Bronchial epithelial cell (primary cell): ENCODE data around the gene ZNF677. TPM values are rescaled to one million over a fixed set of nuclear protein-coding genes. Genes with fewer than 3 reads are reported as not detected.
A peak's percentile ranks its signal among the peaks of the same experiment; 100 is the strongest.
"Not testable (repeated sequence)": the region's sequence is repeated elsewhere in the genome, so short reads cannot be mapped to it uniquely, and the experiment has no call there.

Source experiments
- DNase-seq: peaks from one replicate; pipeline ENCODE4 v3.0.0-alpha.2; 2010; ENCODE audit warnings: low read depth
- FAIRE-seq: peaks from 2 replicates; lab custom pipeline; 2011; peaks lifted over from hg19 to GRCh38; lab: Jason Lieb, UNC
- H3K27me3 ChIP-seq: 2 replicates; pipeline ENCODE4 v1.5.1; 2011; ENCODE audit warnings: low read length; ENCODE audit not compliant: control insufficient read depth, insufficient read depth
- H3K36me3 ChIP-seq: 2 replicates; pipeline ENCODE4 v1.5.1; 2011; ENCODE audit warnings: low read length; ENCODE audit not compliant: control insufficient read depth, insufficient read depth
- H3K4me3 ChIP-seq: 2 replicates; pipeline ENCODE4 v1.5.1; 2011; ENCODE audit warnings: mild to moderate bottlenecking, low read depth, low read length, control low read depth
- total RNA-seq: library from RNA; depleted of rRNA; stranded (reverse); fragments of >200 nt; gene quantifications from 2 replicates; pipeline ENCODE4 v1.2.1, GENCODE V29; 2014
- TF ChIP-seq, protein P1 (sequence below): IDR thresholded peaks from 2 replicates; pipeline ENCODE4 v1.5.1; 2011; ENCODE audit warnings: mild to moderate bottlenecking, moderate library complexity, low read length, control low read depth, inconsistent platforms; ENCODE audit not compliant: insufficient read depth, severe bottlenecking

Gene ZNF677
- total RNA-seq = 8.4 and 15.6 TPM in 2 replicates

DNA sequence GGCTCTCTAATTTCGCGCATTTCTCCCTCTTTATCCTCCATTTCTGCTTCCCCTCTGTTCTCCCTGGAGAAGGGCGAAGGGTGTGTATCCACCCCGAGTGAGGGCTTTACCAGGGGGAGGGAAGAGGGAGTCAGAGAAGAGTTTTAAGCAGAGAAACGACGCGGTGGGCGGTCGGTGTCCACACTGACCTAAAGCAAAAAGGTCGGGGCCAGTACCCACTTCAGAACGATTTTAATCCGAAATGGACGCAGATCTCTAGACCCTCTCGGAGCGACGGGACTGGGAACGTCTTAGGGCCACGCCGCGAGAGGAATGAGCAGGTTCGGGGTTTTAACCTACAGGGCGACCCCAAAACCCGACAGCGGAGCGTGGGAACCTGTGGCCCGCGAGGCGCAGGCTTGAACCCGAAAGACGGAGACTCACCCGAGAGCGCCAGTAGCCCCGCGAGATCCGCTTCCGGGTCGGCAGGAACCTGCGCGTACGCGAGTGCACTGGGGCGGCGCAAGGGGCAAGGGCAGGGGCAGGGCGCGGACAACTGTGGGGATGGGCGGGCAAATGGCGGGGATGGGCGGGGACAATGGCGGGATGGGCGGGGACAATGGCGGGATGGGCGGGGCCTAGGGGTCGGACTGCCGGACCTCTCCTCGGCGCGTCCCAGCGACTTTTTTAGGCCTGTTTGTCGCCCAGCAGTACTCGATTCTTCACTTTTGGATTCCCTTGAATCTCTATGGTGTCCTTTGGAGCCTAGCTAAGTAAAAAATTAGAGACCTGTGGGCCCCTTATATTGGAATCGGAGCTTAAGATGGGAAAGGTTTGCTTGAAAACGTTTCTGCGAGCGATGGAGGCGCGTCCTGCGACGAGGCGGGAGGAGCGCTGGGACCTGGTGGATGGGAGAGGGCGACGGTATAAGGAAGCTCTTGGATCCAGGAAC is at the start of gene ZNF677:
Gene ZNF677, minus strand, starts transcription at position 463 of the 931 bp plus-strand sequence. CDS start 3,323 bp downstream, outside the sequence.
- Histone ChIP-seq H3K4me3 (peak within 1 kb of the TSS; percentile 68), H3K27me3 (no peaks in the 10 kb centered on the region), H3K36me3 (peaks cover 3% of the 10 kb centered on the region)
- DNase-seq (peak; percentile 59), FAIRE-seq (no peak)
- TF ChIP-seq, protein P1, sequence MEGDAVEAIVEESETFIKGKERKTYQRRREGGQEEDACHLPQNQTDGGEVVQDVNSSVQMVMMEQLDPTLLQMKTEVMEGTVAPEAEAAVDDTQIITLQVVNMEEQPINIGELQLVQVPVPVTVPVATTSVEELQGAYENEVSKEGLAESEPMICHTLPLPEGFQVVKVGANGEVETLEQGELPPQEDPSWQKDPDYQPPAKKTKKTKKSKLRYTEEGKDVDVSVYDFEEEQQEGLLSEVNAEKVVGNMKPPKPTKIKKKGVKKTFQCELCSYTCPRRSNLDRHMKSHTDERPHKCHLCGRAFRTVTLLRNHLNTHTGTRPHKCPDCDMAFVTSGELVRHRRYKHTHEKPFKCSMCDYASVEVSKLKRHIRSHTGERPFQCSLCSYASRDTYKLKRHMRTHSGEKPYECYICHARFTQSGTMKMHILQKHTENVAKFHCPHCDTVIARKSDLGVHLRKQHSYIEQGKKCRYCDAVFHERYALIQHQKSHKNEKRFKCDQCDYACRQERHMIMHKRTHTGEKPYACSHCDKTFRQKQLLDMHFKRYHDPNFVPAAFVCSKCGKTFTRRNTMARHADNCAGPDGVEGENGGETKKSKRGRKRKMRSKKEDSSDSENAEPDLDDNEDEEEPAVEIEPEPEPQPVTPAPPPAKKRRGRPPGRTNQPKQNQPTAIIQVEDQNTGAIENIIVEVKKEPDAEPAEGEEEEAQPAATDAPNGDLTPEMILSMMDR = no peak

DNA sequence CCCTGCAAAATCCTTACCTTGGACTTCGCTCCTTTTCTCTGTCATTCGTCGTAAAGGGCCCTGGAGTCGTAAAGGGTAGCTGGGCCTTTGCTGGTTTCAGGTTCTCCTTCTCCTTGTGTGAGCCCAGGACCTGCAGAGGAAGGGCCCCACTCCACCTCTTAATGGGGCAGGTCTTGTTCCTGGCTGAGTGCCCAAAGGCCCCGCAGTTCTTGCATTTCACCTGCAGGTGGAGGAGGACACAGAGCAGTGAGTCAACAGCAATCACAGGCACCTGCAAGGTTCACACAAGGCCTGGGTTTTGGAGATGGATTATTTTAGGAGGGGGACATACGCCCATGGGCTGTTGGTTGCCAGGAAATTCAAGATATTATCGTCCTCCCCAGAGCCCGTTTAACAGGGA is 46.7 kb upstream of the ZNF677 start:
- not testable (repeated sequence) for H3K4me3 ChIP-seq, DNase-seq, H3K36me3 ChIP-seq, FAIRE-seq, H3K27me3 ChIP-seq

DNA sequence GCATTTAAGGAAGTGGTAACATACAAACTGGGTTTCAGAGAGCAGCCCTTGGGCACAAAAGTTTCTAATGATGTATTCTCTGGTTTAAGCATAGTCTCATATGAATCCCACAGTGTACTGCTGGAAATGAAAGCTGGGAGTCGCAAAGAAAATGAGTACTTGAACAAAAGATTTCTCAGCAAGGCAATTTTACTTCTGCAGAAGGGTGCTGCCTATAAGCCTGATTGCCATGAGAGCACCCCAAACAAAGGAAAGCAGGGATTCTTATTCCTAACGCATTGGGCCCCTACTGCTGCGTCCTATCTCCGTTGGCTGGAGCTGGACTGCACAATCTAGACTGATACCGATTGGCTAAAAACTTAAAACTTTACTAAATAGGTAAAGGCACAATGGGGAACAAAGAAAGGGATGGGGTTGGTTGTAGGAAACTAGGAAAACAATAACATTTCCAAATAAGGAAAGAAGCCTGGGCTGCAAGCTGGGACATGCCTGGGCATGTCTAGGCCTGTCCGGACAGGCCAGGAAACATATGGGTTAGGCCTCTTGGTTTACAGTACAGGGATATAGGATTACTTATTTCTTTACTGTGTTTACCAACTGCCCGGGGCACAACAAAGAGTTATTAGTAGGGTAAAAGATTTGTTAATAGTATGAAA is 40.2 kb upstream of the ZNF677 start:
- H3K4me3 ChIP-seq = no peak overlapping the region
- FAIRE-seq (no peak), DNase-seq (no peak)
- H3K36me3 ChIP-seq = no peaks in the 10 kb centered on the region
- TF ChIP-seq, protein P1 = no peak
- H3K27me3 ChIP-seq = no peaks in the 10 kb centered on the region

DNA sequence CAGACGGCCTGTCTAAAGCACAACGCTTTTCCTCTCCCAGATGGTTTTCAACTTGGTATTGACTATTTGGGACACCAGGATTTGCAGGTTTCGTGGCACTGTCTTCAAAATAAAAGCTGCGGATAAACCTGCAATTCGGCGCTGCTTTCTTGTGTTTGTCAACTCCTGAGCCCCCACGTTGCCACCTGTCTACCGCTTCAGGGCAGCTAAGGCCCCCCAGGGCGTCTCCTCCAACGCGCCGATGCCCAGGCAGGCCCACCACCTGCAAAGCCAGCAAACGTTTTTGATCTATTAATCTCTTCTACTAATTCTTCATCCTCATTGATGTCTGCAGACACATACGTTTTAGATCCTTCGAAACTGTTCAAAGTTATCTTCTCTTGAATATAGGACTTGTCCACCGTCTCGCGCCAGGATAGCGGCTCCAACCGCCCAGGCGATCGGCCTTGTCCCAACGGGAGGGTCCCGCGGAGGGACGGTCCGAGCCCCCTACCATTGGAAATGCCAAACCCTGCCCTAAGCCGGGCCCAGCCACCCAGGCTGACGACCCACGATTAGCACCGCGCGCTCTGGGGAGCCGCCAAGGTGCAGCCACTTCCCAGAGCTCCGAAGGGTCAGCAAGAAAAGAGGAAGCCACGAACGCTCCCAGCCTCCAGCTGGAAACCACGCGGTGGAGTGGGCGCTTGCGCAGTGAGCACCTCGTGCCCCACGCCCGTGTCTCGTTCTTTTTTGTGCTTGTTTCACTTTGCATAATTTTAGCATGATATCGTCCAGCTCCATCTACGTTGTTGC is 36.3 kb upstream of the ZNF677 start:
- DNase-seq = no peak
- FAIRE-seq = no peak
- TF ChIP-seq, protein P1 = no peak
- no peaks in the 10 kb centered on the region for H3K36me3 ChIP-seq
- H3K27me3 ChIP-seq = no peaks in the 10 kb centered on the region
- no peak overlapping the region for H3K4me3 ChIP-seq

DNA sequence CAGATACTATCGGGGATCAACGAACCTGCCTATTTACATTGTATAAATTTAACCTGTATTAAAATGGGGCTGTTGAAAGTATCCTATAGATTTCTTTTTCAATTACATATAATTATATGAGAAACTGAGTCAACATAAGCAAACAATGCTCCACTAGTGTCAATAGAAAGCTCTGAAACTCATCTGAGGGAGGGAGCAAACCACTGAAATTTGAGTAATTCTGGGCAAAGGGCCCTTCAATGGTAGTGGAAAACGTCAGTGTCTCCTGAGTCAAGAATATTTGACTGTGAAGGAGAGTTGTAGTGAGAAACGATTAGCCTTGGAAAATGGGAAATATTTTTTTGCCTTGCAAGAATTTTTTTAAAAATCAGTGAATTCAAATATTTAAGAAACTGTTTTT is 30.4 kb upstream of the ZNF677 start:
- TF ChIP-seq, protein P1 = no peak
- Histone ChIP-seq H3K36me3 (no peaks in the 10 kb centered on the region), H3K4me3 (no peak overlapping the region), H3K27me3 (no peaks in the 10 kb centered on the region)
- DNase-seq = no peak
- no peak for FAIRE-seq

DNA sequence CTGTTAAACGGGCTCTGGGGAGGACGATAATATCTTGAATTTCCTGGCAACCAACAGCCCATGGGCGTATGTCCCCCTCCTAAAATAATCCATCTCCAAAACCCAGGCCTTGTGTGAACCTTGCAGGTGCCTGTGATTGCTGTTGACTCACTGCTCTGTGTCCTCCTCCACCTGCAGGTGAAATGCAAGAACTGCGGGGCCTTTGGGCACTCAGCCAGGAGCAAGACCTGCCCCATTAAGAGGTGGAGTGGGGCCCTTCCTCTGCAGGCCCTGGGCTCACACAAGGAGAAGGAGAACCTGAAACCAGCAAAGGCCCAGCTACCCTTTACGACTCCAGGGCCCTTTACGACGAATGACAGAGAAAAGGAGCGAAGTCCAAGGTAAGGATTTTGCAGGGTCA is 27.3 kb upstream of the ZNF677 start:
- not testable (repeated sequence) for H3K4me3 ChIP-seq, H3K27me3 ChIP-seq, FAIRE-seq, DNase-seq, H3K36me3 ChIP-seq
